HG03095 (cell line): ENCODE measurements around the gene SHROOM1.

Source experiments
- ATAC-seq: cut with Tn5 transposase; IDR thresholded peaks from one replicate; pipeline ENCODE4 v1.9.1; 2021; ENCODE audit warnings: moderate library complexity; ENCODE audit not compliant: unreplicated experiment

The SHROOM1 gene

GRCh38 chr5:132825033-132825833 is 5.2 kb downstream of the SHROOM1 start:
- no peak for ATAC-seq

GRCh38 chr5:132824426-132824825 is 6.0 kb downstream of the SHROOM1 start:
- ATAC-seq: no peak

- no peak for ATAC-seq
Observed at GRCh38 chr5:132823481-132824050, 6.9 kb downstream of the SHROOM1 start.

- ATAC-seq: no peak
Observed at GRCh38 chr5:132822650-132823480, 7.6 kb downstream of the SHROOM1 start.

- ATAC-seq: no peak
Observed at GRCh38 chr5:132821791-132822190, 8.7 kb downstream of the SHROOM1 start.

- no peak for ATAC-seq
Observed at GRCh38 chr5:132821350-132821749, 9.1 kb downstream of the SHROOM1 start.

GRCh38 chr5:132820162-132820754 is 10.2 kb downstream of the SHROOM1 start:
- no peak for ATAC-seq

- ATAC-seq: no peak
Observed at GRCh38 chr5:132819468-132819867, 11.0 kb downstream of the SHROOM1 start.

- ATAC-seq: no peak
Observed at GRCh38 chr5:132817011-132817410, 13.4 kb downstream of the SHROOM1 start.

GRCh38 chr5:132816554-132816953 is 13.9 kb downstream of the SHROOM1 start:
- no peak for ATAC-seq

GRCh38 chr5:132816083-132816482 is 14.4 kb downstream of the SHROOM1 start:
- no peak for ATAC-seq

GRCh38 chr5:132815454-132815853 is 15.0 kb downstream of the SHROOM1 start:
- no peak for ATAC-seq

GRCh38 chr5:132814503-132815294 is 15.7 kb downstream of the SHROOM1 start:
- no peak for ATAC-seq

- no peak for ATAC-seq
Observed at GRCh38 chr5:132813599-132814502, 16.6 kb downstream of the SHROOM1 start.

GRCh38 chr5:132812781-132813598 is 17.5 kb downstream of the SHROOM1 start, which contains the start of gene SOWAHA:
Gene SOWAHA (plus strand): TSS chr5:132813302. CDS start chr5:132813622, 320 bp downstream.
- no peak for ATAC-seq

- no peak for ATAC-seq
Observed at GRCh38 chr5:132812123-132812765, 18.2 kb downstream of the SHROOM1 start.

GRCh38 chr5:132810605-132811004 is 19.8 kb downstream of the SHROOM1 start:
- ATAC-seq: no peak

GRCh38 chr5:132808866-132809265 is 21.6 kb downstream of the SHROOM1 start:
- no peak for ATAC-seq
